CD14-positive monocyte (primary cell): Measurements from ENCODE around the gene ZNF568. TPM values are rescaled to one million over a fixed set of nuclear protein-coding genes. Genes with fewer than 3 reads are reported as not detected.

ENCODE experiments used
- DNase-seq, 3 donors: peaks; one replicate each; pipeline ENCODE4 v3.0.0-alpha.2; 2011 to 2022
- H2AFZ ChIP-seq: 2 replicates; pipeline ENCODE4 v1.6.0; 2012; ENCODE audit warnings: mild to moderate bottlenecking, low read depth, low read length, inconsistent platforms; ENCODE audit not compliant: insufficient read depth, poor library complexity, severe bottlenecking
- H3K27ac ChIP-seq, 2 donors: 1 replicate in 1 of 2; 2 replicates in 1 of 2; pipeline ENCODE4 v1.5.1; 2012 to 2013; ENCODE audit warnings: low read length in 2 of 2, control low read depth in 1 of 2, inconsistent platforms in 1 of 2, low read depth in 1 of 2, mild to moderate bottlenecking in 1 of 2
- H3K27me3 ChIP-seq, 2 donors: one replicate each; pipeline versions ENCODE4 v1.6.0 to v1.6.1; 2011 to 2013; ENCODE audit warnings: low read length in 2 of 2; ENCODE audit not compliant: control insufficient read depth in 2 of 2, insufficient read depth in 2 of 2
- H3K36me3 ChIP-seq, 2 donors: replicated peaks in 1 of 2; 1 replicate in 1 of 2; 2 replicates in 1 of 2; pipeline versions ENCODE4 v1.5.1 to v1.6.1; 2012 to 2013; ENCODE audit warnings: low read length in 2 of 2, control low read depth in 1 of 2, inconsistent platforms in 1 of 2, mild to moderate bottlenecking in 1 of 2; ENCODE audit not compliant: insufficient read depth in 2 of 2, control insufficient read depth in 1 of 2
- H3K4me1 ChIP-seq, 2 donors: 1 replicate in 1 of 2; 2 replicates in 1 of 2; pipeline versions ENCODE4 v1.5.1 to v1.6.1; 2012 to 2013; ENCODE audit warnings: low read length in 2 of 2, control low read depth in 1 of 2, inconsistent platforms in 1 of 2, mild to moderate bottlenecking in 1 of 2, moderate library complexity in 1 of 2; ENCODE audit not compliant: insufficient read depth in 2 of 2, control insufficient read depth in 1 of 2
- H3K4me2 ChIP-seq: replicated peaks from 2 replicates; pipeline ENCODE3; 2012; ENCODE audit warnings: low read length, moderate library complexity, mild to moderate bottlenecking; ENCODE audit not compliant: poor library complexity, severe bottlenecking; ENCODE audit errors: extremely low read depth
- H3K4me3 ChIP-seq, 3 experiments: fragments of 200-600 bp in 1 of 3; sonication (generic) in 1 of 3; replicated peaks in 1 of 3; 1 replicate in 2 of 3; 2 replicates in 1 of 3; pipeline ENCODE4 v1.5.1; 2011 to 2013; ENCODE audit warnings: low read length in 3 of 3, mild to moderate bottlenecking in 3 of 3, control low read depth in 2 of 3, low read depth in 2 of 3, inconsistent platforms in 1 of 3, moderate library complexity in 1 of 3
- H3K79me2 ChIP-seq: 2 replicates; pipeline ENCODE4 v1.6.0; 2012; ENCODE audit warnings: mild to moderate bottlenecking, control low read depth, inconsistent platforms, low read length, moderate library complexity; ENCODE audit not compliant: insufficient read depth
- H3K9ac ChIP-seq: 2 replicates; pipeline ENCODE4 v1.6.0; 2017; ENCODE audit warnings: low read length, mild to moderate bottlenecking; ENCODE audit not compliant: insufficient read depth, poor library complexity, severe bottlenecking
- H3K9me3 ChIP-seq, 2 donors: replicated peaks in 1 of 2; 1 replicate in 1 of 2; 2 replicates in 1 of 2; pipeline versions ENCODE4 v1.5.1 to v1.6.1; 2012 to 2013; ENCODE audit warnings: low read length in 2 of 2, control low read depth in 1 of 2; ENCODE audit not compliant: control insufficient read depth in 1 of 2, insufficient read depth in 1 of 2
- H4K20me1 ChIP-seq: 2 replicates; pipeline ENCODE4 v1.6.0; 2012; ENCODE audit warnings: mild to moderate bottlenecking, low read length, control low read depth, moderate library complexity; ENCODE audit not compliant: insufficient read depth
- H3K27ac Mint-ChIP-seq, 7 donors: one replicate each; pipeline ENCODE4 v1.8.0; 2020; ENCODE audit warnings: mild to moderate bottlenecking in 7 of 7, mixed read lengths in 7 of 7, moderate library complexity in 6 of 7, inconsistent platforms in 2 of 7
- H3K27me3 Mint-ChIP-seq, 3 donors: one replicate each; pipeline ENCODE4 v1.8.0; 2021 to 2022; ENCODE audit warnings: low read depth in 3 of 3, mild to moderate bottlenecking in 3 of 3, mixed read lengths in 3 of 3, moderate library complexity in 3 of 3, inconsistent platforms in 1 of 3
- H3K36me3 Mint-ChIP-seq, 2 donors: one replicate each; pipeline ENCODE4 v1.8.0; 2020; ENCODE audit warnings: mixed read lengths in 2 of 2, inconsistent platforms in 1 of 2, mild to moderate bottlenecking in 1 of 2
- H3K4me1 Mint-ChIP-seq: one replicate; pipeline ENCODE4 v1.8.0; 2020; ENCODE audit warnings: mild to moderate bottlenecking, mixed read lengths
- H3K4me3 Mint-ChIP-seq, 2 donors: one replicate each; pipeline ENCODE4 v1.8.0; 2020; ENCODE audit warnings: mild to moderate bottlenecking in 2 of 2, mixed read lengths in 2 of 2, moderate library complexity in 1 of 2
- H3K9me3 Mint-ChIP-seq, 7 donors: one replicate each; pipeline ENCODE4 v1.8.0; 2020 to 2022; ENCODE audit warnings: mixed read lengths in 7 of 7, mild to moderate bottlenecking in 6 of 7, moderate library complexity in 6 of 7, inconsistent platforms in 2 of 7
- WGBS: methylation state at CpG from one replicate; pipeline ENCODE4 v1.1.5; 2013; ENCODE audit warnings: missing lambda C conversion rate; ENCODE audit not compliant: insufficient coverage; 5-methylcytosine and 5-hydroxymethylcytosine counted together
- intact Hi-C, 2 donors: fragments of 100-400 bp; cut with micrococcal nuclease; formaldehyde crosslinking; loops; one replicate each; pipeline versions ENCODE4 v1.15.0 to v1.15.1; 2023
- polyA plus RNA-seq, 3 donors: library from polyadenylated mRNA; depleted of rRNA in 1 of 3; unstranded in 2 of 3; stranded (reverse) in 1 of 3; fragments of 300-500 nt in 2 of 3; fragments of >200 nt in 1 of 3; fragmentation: Illumina TruSeq in 2 of 3; gene quantifications; 1 replicate in 2 of 3; 2 replicates in 1 of 3; pipeline ENCODE4 v1.2.3, GENCODE V29; 2012 to 2021
- TF ChIP-seq, protein P1 (sequence below): fragments of 200-600 bp; IDR thresholded peaks from one replicate; pipeline ENCODE4 v1.8.0; 2022; ENCODE audit warnings: antibody characterized with exemption, mild to moderate bottlenecking

Gene ZNF568
- polyA plus RNA-seq, 3 donors = 0.38 to 0.96 (median 0.79) TPM

DNA sequence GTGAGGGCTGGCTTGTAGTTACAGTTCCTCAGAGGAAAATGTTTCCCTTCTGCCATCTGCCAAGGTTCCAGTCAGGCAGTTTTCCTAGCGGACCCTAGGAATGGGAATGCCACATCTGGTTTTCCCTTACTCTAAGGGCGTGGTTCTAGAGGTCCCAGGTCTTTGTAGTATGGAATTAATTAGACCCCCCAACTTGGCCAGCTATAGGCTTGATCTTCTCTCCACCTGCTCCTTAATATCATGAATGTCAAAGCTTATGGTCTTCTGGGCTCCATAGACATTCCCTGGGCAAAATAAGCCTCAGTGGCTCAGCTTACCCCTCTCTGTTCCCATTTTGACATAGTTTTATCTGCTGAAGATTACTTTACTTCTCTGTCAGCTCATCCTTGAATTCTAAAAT lies 70.0 kb downstream of the ZNF568 start:
- no peaks in the 10 kb centered on the region for H3K4me1 ChIP-seq
- Mint-ChIP-seq H3K27ac (no peak overlapping the region), H3K36me3 (peaks cover 1 to 5% of the 10 kb centered on the region in 2 donors), H3K4me1 (no peaks in the 10 kb centered on the region), H3K4me3 (no peak overlapping the region), H3K9me3 (peaks cover 30 to 77% (median 71%) of the 10 kb centered on the region in 7 donors), H3K27me3 (peaks cover 0 to 4% (median 0%) of the 10 kb centered on the region in 3 donors)
- H2AFZ ChIP-seq = no peak overlapping the region
- no peak overlapping the region for H3K4me3 ChIP-seq
- H3K27ac ChIP-seq = no peak overlapping the region
- no peaks in the 10 kb centered on the region for H4K20me1 ChIP-seq
- no peak overlapping the region for H3K4me2 ChIP-seq
- intact Hi-C loops = no loop called here
- H3K27me3 ChIP-seq = no peaks in the 10 kb centered on the region
- TF ChIP-seq, protein P1, sequence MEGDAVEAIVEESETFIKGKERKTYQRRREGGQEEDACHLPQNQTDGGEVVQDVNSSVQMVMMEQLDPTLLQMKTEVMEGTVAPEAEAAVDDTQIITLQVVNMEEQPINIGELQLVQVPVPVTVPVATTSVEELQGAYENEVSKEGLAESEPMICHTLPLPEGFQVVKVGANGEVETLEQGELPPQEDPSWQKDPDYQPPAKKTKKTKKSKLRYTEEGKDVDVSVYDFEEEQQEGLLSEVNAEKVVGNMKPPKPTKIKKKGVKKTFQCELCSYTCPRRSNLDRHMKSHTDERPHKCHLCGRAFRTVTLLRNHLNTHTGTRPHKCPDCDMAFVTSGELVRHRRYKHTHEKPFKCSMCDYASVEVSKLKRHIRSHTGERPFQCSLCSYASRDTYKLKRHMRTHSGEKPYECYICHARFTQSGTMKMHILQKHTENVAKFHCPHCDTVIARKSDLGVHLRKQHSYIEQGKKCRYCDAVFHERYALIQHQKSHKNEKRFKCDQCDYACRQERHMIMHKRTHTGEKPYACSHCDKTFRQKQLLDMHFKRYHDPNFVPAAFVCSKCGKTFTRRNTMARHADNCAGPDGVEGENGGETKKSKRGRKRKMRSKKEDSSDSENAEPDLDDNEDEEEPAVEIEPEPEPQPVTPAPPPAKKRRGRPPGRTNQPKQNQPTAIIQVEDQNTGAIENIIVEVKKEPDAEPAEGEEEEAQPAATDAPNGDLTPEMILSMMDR = no peak
- no peak overlapping the region for H3K9ac ChIP-seq
- H3K36me3 ChIP-seq = no peaks in the 10 kb centered on the region
- peaks cover 74 to 75% of the 10 kb centered on the region in 2 donors for H3K9me3 ChIP-seq
- H3K79me2 ChIP-seq = no peaks in the 10 kb centered on the region
- WGBS = no CpG with 5 or more reads among the region's 2 CpGs
- no peak for DNase-seq

DNA sequence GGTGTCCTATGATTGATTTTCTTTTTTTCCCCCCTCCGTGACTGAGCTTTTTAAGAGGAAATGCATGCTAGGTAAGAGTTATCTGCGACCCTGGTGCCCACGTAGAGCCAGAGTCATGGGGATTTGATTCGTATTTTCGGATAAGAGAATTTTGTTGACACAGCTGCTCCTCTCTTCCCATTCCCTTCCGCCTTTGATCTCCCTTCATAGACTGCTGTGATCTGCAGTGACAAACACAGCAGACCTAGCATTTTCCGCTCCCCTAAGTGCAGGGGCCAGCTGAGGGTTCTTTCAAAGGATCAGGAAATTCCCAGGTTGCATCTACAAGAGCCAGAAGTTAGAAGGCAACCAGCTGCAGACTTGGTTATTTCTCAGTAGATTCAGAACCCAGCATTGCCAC lies 70.5 kb downstream of the ZNF568 start:
- no peak overlapping the region for H3K27ac ChIP-seq
- Mint-ChIP-seq H3K27me3 (peaks cover 0 to 4% (median 0%) of the 10 kb centered on the region in 3 donors), H3K36me3 (peaks cover 2 to 6% of the 10 kb centered on the region in 2 donors), H3K4me3 (no peak overlapping the region), H3K9me3 (peaks cover 34 to 80% (median 71%) of the 10 kb centered on the region in 7 donors), H3K27ac (no peak overlapping the region), H3K4me1 (no peaks in the 10 kb centered on the region)
- H3K4me2 ChIP-seq = no peak overlapping the region
- no peaks in the 10 kb centered on the region for H3K4me1 ChIP-seq
- H3K9ac ChIP-seq = no peak overlapping the region
- intact Hi-C loops = no loop called here
- H2AFZ ChIP-seq = no peak overlapping the region
- H3K9me3 ChIP-seq = peaks cover 72 to 79% of the 10 kb centered on the region in 2 donors
- no peaks in the 10 kb centered on the region for H3K79me2 ChIP-seq
- H3K4me3 ChIP-seq = no peak overlapping the region
- H3K36me3 ChIP-seq = no peaks in the 10 kb centered on the region
- DNase-seq = no peak
- no peaks in the 10 kb centered on the region for H4K20me1 ChIP-seq
- TF ChIP-seq, protein P1 = no peak
- 80% methylated on average over 5 of the region's 7 CpGs for WGBS
- no peaks in the 10 kb centered on the region for H3K27me3 ChIP-seq
